Measurements from ENCODE around the gene CNFN.

Gene CNFN

DNA sequence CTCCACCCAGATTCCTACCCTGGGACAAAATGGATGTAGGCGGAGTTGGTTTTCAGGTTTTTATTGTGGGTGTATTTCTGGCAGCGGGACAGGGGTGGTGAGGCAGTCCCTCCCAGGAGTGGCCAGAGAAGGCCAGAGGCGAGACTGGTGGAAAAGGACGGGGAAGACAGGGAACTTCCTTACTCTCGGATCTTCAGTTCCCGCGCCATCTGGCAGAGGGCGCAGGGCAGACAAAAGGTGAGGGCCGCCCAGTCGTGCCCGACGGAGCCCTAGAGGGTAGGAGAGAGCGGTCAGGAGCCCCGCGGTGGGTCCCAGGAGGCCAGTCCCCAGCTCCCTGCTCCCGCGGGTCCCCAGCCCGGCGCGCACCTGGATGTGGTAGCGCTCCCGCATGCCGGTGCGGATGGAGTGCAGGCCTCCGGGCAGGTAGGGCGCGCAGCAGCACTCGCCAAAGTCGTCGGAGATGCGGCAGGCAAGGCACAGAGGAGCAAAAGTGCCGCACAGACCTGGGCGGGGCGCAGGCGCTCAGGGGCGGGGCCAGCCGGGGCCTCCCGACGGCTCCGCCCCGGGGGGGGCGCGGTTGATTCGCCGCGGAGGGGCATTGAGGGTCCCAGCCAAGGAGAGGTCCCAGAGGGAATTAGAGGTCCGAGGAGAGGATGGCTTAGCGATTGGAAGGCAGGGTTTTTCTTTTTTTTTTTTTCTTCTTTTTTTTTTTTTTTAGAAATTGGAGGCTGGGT, 3.0 kb downstream of the CNFN start:
- DNase-seq = peak; percentile 88
- in situ Hi-C loops (cut with HindIII; ENCODE audit: low pct_ligation_motif_present, low pct_unique_long_range_greater_than_20kb, low sequenced_read_pairs) = no loop called here

DNA sequence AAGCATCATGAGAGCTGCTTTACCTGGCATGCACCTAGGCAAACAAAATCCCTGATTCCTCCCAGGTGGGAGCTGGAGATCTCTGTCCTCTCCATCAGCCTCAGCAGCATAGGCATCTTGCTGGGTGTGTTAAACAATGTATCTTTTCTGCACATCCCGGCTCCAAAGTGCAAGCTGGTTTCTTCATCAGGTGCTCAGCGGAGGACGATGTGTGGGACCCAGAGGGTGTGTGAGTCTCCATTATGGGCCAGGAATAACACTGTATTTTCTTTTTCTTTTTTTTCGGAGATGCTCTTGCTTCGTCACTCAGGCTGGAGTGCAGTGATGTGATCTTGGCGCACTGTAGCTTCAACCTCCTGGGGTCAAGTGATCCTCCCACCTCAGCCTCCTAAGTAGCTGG, 9.9 kb downstream of the CNFN start:
- in situ Hi-C loops (cut with HindIII; ENCODE audit: low pct_ligation_motif_present, low pct_unique_long_range_greater_than_20kb, low sequenced_read_pairs) = no loop called here
- DNase-seq = no peak

DNA sequence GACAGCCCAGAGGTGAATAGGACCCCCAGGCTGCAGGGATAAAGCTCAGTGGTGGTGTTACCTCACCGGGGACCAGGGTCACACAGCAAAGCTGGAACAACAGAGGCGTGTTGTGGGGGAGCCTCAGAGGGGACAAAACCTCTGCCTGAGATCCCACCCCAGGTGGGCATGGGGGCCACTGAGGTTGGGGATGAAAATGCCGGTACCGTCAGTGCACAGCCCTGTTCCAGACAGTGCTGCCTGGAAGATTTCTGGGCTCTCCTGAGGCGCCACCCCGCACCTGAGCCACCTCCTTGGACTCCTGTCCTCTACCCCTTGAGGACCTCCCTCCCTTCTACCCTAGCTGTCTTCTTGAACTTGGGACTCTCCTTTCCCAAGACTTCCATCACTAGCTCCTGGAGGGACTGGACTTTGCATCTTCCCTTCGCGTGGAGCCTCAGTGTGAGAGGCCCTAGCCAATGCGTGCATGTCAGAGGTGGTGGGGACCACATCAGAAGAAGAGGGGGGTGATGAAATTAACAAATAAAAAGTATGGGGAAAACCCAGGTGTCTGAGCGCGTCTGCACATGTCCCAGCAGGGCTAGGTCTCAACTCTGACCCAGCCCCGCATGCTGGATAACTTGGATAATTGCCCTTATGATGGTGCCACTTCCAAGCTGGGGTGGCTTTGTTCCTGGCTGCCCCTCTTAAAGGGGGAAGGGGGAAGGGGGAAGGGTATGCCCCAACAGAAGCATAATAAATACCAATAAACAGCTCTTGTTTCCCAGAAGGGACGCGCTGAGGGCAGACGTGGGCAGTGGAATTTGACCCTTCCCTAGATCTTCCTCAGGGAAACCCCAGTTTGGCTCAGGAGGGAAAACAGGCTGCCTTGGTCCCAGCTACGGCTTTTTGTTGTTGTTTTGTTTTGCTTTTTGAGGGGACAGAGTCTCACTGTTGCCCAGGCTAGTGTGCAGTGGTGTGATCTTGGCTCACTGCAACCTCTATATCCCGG, 11.6 kb downstream of the CNFN start:
- in situ Hi-C loops (cut with HindIII; ENCODE audit: low pct_ligation_motif_present, low pct_unique_long_range_greater_than_20kb, low sequenced_read_pairs) = no loop called here
- no peak for DNase-seq

DNA sequence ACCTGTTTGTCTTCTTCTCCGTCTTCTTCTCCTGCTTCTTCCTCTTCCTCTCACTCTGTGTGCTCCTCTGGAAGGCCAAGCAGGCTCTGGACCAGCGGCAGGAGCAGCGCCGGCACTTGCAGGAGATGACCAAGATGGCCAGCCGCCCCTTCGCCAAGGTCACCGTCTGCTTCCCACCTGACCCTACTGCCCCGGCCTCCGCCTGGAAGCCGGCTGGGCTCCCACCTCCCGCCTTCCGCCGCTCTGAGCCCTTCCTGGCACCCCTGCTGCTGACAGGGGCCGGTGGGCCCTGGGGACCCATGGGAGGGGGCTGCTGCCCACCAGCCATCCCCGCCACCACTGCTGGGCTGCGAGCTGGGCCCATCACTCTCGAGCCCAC, 13.9 kb downstream of the CNFN start:
- in situ Hi-C loops (cut with HindIII; ENCODE audit: low pct_ligation_motif_present, low pct_unique_long_range_greater_than_20kb, low sequenced_read_pairs) = no loop called here
- no peak for DNase-seq

DNA sequence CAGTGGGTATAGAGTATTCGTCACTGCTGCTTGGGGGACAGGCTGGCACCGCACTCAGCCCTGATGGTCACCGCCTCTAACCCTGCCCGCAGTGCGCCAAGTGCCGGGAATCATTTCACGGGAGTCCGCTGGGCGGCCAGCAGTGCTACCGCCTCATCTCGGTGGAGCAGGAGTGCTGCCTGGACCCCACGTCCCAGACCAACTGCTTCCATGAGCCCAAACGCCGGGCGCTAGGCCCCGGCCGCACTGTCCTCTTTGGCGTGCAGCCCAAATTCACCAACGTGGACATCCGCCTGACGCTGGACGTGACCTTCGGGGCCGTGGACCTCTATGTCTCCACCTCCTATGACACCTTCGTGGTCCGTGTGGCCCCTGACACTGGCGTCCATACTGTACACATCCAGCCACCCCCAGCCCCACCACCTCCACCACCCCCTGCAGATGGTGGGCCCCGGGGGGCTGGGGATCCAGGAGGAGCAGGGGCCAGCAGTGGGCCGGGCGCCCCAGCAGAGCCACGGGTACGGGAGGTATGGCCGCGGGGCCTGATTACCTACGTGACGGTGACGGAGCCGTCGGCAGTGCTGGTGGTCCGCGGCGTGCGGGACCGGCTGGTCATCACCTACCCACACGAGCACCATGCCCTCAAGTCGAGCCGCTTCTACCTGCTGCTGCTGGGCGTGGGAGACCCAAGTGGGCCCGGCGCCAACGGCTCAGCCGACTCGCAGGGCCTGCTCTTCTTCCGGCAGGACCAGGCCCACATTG, 14.5 kb downstream of the CNFN start:
- DNase-seq = no peak
- in situ Hi-C loops (cut with HindIII; ENCODE audit: low pct_ligation_motif_present, low pct_unique_long_range_greater_than_20kb, low sequenced_read_pairs) = no loop called here

DNA sequence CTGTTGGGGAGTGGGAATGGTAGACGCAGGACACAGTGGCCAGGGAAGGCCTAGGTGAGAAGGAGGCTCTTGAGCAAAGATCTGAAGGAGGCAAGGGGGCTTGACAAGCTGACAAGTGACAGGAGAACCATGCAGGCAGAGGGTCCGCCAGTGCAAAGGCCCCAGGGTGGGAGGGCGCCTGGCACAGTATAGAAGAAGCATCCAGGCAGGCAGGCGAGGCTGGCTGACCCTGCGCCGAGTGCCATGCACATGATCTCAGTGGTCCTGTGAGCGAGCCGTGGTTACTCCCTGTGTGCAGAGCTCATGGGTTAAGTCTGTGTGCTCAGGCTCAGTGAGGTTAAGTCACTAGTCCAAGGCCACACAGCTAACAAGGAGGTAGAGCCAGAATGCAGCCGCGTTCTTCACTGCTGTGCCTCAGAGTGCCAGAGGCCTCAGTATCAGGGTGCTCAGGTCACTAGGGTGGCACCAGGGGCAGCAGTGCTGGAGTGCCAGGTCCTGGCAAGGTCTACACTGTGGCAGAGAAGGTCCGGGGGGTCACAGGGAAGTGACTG, 15.2 kb downstream of the CNFN start:
- in situ Hi-C loops (cut with HindIII; ENCODE audit: low pct_ligation_motif_present, low pct_unique_long_range_greater_than_20kb, low sequenced_read_pairs) = no loop called here
- DNase-seq = no peak

DNA sequence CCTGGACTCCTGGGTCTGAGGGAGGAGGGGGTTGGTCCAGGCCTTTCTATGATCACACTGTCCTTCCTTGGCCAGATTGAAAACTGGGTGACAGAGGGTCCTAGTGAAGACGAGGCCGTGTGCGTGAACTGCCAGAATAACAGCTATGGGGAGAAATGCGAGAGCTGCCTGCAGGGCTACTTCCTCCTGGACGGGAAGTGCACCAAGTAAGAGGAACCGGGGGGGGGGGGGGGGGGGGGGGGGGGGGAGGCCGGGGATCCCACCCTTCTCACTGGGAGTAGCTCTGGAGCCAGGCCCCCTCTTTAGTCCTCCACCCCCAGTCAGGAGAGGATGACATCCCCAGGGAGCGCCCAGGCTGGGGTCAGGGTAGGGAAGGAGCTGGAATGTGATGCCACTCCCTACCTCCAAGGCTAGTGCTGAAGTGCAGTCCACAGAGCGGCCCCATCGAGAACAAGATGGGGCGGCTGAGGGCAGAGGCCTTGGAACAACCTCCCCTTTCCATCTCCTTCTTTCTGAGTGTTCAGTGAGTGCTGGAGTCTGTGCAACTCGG, 19.4 kb downstream of the CNFN start:
- in situ Hi-C loops (cut with HindIII; ENCODE audit: low pct_ligation_motif_present, low pct_unique_long_range_greater_than_20kb, low sequenced_read_pairs) = no loop called here
- no peak for DNase-seq

DNA sequence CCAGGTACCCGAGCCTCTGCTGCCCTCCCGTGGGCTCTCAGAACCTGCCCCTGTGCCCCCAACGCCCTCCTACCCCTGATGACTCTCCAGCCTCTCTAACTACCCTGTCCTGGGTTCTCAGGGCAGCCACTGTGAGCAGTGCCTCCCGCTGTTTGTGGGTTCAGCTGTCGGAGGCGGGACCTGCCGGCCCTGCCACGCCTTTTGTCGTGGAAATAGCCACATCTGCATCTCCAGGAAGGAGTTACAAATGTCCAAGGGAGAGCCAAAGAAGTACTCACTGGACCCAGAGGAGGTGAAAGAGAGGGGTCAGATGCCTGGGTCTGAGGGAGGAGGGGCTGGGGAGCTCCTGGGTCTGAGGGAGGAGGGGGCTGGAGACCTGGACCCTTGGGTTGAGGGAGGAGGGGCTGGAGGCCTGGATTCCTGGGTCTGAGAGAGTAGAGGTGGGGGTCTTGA, 20.0 kb downstream of the CNFN start:
- no peak for DNase-seq
- in situ Hi-C loops (cut with HindIII; ENCODE audit: low pct_ligation_motif_present, low pct_unique_long_range_greater_than_20kb, low sequenced_read_pairs) = no loop called here

DNA sequence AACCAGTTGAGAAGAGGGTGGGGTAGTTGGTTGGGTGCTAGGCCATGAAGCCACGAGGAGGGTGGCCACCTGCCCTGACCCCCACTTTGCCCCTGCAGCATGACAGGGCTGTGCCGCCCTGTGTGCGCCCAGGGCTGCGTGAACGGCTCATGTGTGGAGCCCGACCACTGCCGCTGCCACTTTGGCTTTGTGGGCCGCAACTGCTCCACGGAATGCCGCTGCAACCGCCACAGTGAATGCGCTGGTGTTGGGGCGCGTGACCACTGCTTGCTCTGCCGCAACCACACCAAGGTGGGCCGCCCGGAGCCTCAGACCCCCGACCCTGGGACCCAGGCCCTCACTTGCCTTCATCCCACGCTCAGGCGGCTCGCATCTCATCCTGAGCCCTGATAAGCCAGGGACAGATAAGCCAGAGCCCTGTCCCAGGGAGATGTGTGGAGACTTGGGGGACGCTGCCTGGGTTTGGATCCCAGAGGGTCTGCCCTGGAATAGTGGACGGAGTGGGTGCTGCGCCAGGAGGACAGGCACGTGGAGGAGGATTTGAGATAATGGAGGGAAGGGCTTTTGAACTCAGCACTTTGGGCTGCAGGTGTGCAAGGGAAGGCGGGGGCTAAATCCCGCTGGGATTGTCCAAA, 20.5 kb downstream of the CNFN start:
- in situ Hi-C loops (cut with HindIII; ENCODE audit: low pct_ligation_motif_present, low pct_unique_long_range_greater_than_20kb, low sequenced_read_pairs) = no loop called here
- no peak for DNase-seq

DNA sequence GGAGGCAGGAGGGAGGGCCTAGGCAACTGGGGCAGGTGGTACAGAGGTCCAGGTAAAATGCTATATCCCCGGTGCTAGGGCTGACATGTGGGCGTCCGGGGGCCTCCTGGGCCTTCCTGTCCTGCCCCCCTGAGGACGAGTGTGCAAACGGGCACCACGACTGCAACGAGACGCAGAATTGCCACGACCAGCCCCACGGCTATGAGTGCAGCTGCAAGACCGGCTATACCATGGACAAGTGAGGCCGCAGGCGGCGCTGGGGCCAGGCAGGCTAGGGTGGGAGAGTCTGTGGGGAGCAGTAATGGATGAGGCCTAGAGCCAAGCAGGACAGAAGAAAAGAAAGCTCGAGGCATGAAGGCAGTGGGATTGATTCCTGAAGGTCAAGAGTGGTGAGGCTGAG, 21.3 kb downstream of the CNFN start:
- in situ Hi-C loops (cut with HindIII; ENCODE audit: low pct_ligation_motif_present, low pct_unique_long_range_greater_than_20kb, low sequenced_read_pairs) = no loop called here
- no peak for DNase-seq

DNA sequence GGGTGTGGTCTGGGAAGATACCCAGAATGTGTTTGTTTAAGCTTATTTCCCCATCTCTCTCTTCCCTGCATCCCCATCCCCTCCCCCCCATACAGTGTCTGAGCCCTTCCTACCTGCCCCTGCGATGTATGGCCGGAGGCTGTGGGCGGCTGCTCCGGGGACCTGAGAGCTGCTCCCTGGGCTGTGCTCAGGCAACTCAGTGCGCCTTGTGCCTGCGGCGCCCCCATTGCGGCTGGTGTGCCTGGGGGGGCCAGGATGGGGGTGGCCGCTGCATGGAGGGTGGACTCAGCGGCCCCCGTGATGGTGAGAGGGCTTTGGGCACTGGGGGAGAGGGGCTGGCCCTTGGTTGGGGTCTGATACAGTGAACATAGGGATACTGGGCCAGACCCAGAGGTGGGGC, 21.7 kb downstream of the CNFN start:
- in situ Hi-C loops (cut with HindIII; ENCODE audit: low pct_ligation_motif_present, low pct_unique_long_range_greater_than_20kb, low sequenced_read_pairs) = no loop called here
- DNase-seq = no peak

DNA sequence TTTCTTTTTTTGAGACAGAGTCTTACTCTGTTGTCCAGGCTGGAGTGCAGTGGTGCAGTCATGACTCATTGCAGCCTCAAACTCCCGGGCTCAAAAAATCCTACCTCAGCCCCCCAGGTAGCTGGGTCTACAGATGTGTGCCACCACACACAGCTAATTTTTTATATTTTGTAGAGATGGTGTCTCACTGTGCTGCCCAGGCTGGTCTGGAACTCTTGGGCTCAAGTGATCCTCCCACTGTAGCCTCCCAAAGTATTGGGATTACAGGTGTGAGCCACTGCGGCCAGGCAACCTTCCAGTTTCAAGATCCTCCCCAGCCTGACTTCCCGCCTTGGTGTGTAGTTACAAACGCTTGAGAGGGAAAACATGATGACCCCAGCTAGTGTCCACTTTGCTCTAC, 22.2 kb downstream of the CNFN start:
- in situ Hi-C loops (cut with HindIII; ENCODE audit: low pct_ligation_motif_present, low pct_unique_long_range_greater_than_20kb, low sequenced_read_pairs) = no loop called here

DNA sequence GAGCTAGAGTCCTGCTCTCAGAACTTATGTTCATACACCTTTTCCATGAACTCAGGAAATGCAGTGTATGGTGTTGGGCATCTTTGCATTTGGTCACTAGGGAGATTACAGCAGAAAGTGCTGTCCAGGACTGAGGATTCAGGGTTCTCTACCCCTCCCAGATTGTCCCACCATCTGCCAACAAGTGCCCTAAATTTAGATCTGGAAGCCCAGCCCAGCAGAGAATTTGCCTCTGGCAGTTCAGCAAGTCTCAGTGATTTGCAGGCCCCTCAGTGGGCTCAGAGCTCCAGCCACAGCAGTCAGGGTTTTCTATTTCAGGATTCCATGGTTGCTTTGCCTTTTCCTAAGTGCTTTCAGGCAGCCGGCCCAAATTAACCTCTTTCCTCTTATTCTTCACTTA, 23.4 kb downstream of the CNFN start:
- in situ Hi-C loops (cut with HindIII; ENCODE audit: low pct_ligation_motif_present, low pct_unique_long_range_greater_than_20kb, low sequenced_read_pairs) = no loop called here
- no peak for DNase-seq

More for the DNA sequence above, 22.2 kb downstream of the CNFN start:
- DNase-seq = no peak

DNA sequence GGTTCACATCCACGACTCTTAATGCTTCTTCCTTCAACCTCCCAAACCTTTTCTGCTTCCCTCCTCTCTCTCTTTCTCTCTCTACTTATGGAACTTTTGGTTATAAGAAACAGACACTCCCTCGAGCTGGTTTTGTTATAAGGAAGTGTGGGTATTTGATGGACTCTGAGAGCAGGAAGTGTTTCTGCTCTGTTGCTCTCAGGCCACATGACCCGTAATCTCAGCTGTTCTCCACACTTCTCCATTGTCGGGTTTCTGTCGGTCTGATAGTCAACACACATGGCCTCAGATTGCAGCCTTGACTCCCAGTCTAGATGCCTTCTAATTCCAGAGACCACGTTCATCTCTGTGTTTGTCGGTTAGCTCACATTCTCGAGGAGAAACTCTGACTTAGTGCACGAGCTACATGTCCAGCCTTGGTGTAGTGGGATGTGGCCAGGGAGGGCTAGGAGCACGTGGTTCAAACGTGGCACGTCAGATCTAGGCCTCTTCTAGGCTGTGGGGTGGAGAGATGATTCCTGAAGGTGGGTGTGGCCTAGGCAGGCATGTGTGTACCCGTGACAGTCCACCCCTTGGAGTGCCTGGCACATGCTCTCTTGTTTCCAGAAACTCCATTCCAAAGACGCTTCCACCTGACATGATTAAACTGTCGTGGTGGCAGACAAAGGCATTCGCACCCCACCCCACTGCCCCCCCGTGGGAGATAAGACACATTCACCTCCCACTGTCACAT, 26.3 kb downstream of the CNFN start:
- in situ Hi-C loops (cut with HindIII; ENCODE audit: low pct_ligation_motif_present, low pct_unique_long_range_greater_than_20kb, low sequenced_read_pairs) = no loop called here
- no peak for DNase-seq

DNA sequence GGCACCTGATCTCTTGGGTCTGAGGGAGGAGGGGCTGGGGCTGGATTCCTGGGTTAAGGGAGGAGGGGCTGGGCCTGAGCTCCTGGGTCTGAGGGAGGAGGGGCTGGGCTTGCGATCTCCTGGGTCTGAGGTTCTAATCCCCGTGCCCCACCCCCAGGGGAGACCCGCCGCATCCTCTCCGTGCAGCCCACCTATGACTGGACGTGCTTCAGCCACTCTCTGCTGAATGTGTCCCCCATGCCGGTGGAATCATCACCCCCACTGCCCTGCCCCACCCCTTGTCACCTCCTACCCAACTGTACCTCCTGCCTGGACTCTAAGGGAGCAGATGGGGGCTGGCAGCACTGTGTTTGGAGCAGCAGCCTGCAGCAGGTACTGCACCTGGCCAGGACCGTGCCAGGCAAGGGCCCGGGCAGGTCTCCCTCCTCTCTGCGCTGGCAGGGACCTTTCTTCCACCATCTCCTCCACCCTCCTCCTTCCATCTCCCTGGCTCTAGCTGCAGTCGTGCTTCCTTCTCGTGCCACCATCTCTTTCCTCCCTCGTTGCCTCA, 27.1 kb downstream of the CNFN start:
- in situ Hi-C loops (cut with HindIII; ENCODE audit: low pct_ligation_motif_present, low pct_unique_long_range_greater_than_20kb, low sequenced_read_pairs) = no loop called here

DNA sequence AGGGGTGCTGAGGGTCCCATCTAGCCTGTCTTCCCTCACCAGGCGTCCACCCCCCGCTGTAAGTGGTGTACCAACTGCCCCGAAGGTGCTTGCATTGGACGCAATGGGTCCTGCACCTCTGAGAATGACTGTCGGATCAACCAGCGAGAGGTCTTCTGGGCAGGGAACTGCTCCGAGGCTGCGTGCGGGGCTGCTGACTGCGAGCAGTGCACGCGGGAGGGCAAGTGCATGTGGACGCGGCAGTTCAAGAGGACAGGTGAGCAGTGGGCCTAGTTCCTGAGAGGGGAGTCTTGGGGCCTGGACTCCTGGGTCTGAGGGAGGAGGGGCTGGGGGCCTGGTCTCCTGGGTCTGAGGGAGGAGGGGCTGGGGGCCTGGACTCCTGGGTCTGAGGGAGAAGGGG, 27.8 kb downstream of the CNFN start:
- no peak for DNase-seq
- in situ Hi-C loops (cut with HindIII; ENCODE audit: low pct_ligation_motif_present, low pct_unique_long_range_greater_than_20kb, low sequenced_read_pairs) = no loop called here

More for the DNA sequence above, 27.1 kb downstream of the CNFN start:
- DNase-seq = no peak

DNA sequence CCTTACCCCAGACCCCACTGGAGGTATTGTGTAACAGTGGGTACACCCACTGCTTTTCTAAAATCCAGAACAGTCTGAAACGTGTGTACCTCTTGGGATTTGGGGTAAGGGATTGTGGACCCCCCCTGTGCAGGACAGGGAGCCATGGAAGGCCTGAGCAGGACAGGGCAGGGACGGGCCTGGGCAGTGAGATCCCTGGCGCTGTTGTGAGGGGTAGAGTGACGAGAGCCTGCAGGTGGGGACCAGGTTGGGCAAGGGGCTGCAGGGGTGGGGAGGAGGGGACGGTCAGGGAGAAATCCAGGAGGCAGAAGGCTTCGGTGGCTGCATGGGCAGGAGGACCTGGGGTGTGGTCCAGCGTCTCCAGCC, 28.6 kb downstream of the CNFN start:
- in situ Hi-C loops (cut with HindIII; ENCODE audit: low pct_ligation_motif_present, low pct_unique_long_range_greater_than_20kb, low sequenced_read_pairs) = no loop called here
- DNase-seq = no peak

Measured in ACHN (cell line).